Gastroesophageal sphincter (tissue), 4 donors: ENCODE data around the gene BICC1. TPM values are rescaled to one million over a fixed set of nuclear protein-coding genes. Genes with fewer than 3 reads are reported as not detected.

Source experiments
- ATAC-seq: fragments of 150-250 bp; one replicate; pipeline ENCODE4 v1.9.1; 2016; ENCODE audit warnings: mild to moderate bottlenecking, moderate library complexity
- H3K27ac ChIP-seq, 4 donors: fragments of 200-600 bp; sonication (generic) in 3 of 4; 1 replicate in 3 of 4; 2 replicates in 1 of 4; pipeline ENCODE4 v1.5.1; 2016 to 2019
- H3K27me3 ChIP-seq: fragments of 200-600 bp; sonication (generic); one replicate; pipeline ENCODE4 v1.5.1; 2019
- H3K36me3 ChIP-seq, 2 donors: fragments of 200-600 bp; sonication (generic); one replicate each; pipeline ENCODE4 v1.5.1; 2019; ENCODE audit warnings: control low read depth in 1 of 2
- H3K4me1 ChIP-seq, 3 donors: fragments of 200-600 bp; sonication (generic); 1 replicate in 2 of 3; 2 replicates in 1 of 3; pipeline ENCODE4 v1.5.1; 2016 to 2019; ENCODE audit warnings: control low read depth in 2 of 3
- H3K4me3 ChIP-seq, 2 donors: fragments of 200-600 bp; sonication (generic); one replicate each; pipeline ENCODE4 v1.5.1; 2019; ENCODE audit warnings: mild to moderate bottlenecking in 1 of 2, moderate library complexity in 1 of 2
- H3K9me3 ChIP-seq, 3 donors: fragments of 200-600 bp; sonication (generic); one replicate each; pipeline ENCODE4 v1.5.1; 2017 to 2019; ENCODE audit warnings: control low read depth in 2 of 3
- EP300 ChIP-seq: sonication (generic); formaldehyde crosslinking; IDR thresholded peaks from one replicate; pipeline ENCODE4 v1.6.1; 2017; ENCODE audit warnings: antibody characterized with exemption, mild to moderate bottlenecking
- POLR2A ChIP-seq, 2 donors: fragments of 450-650 bp; IDR thresholded peaks; one replicate each; pipeline ENCODE4 v1.6.1; 2017; ENCODE audit warnings: antibody characterized with exemption in 2 of 2, mild to moderate bottlenecking in 2 of 2, moderate library complexity in 1 of 2
- POLR2AphosphoS5 ChIP-seq: sonication (generic); formaldehyde crosslinking; IDR thresholded peaks from one replicate; pipeline ENCODE4 v1.6.1; 2017; ENCODE audit warnings: antibody characterized with exemption
- WGBS, 2 donors: methylation state at CpG; one replicate each; pipeline ENCODE4 v1.1.5; 2018; ENCODE audit warnings: low coverage in 1 of 2; 5-methylcytosine and 5-hydroxymethylcytosine counted together
- total RNA-seq, 4 donors: library from RNA; depleted of rRNA; stranded (reverse); fragments of >200 nt; gene quantifications; one replicate each; pipeline ENCODE4 v1.1.0, GENCODE V29; 2016
- TF ChIP-seq, protein P1 (sequence below), 4 experiments: fragments of 200-600 bp in 2 of 4; fragments of 450-650 bp in 2 of 4; sonication (generic) in 1 of 4; IDR thresholded peaks; one replicate each; pipeline ENCODE4 v1.5.1; 2017 to 2019; ENCODE audit warnings: antibody characterized with exemption in 4 of 4, mild to moderate bottlenecking in 2 of 4, moderate library complexity in 2 of 4

BICC1 gene
- total RNA-seq, 4 donors from 2014 or later = 18.6 to 27.8 (median 22.5) TPM

DNA sequence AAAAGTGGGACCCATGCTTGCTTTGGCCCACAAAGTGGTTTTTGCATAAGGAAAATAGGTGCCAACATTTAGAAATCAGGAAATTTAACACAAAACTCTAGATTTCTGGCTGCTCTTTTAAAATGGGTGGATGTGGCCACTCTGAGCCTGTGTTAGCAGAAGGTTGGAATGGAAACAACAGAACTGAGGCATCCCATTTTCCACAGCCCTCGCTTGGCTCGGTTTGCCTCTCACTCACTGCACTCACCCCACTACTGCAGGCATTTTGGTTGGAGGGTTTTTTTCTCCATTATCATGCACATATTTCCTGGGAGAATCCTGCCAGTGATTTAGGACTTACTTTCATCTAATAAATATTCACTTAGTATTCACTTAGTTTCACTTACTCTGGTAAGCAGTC is 178.9 kb downstream of the BICC1 start:
- H3K9me3 ChIP-seq = peaks cover 0 to 24% (median 0%) of the 10 kb centered on the region in 3 donors
- TF ChIP-seq EP300 (no peak), POLR2A (IDR thresholded peaks at IDR 0.05) (no peak), POLR2AphosphoS5 (no peak)
- TF ChIP-seq, protein P1, sequence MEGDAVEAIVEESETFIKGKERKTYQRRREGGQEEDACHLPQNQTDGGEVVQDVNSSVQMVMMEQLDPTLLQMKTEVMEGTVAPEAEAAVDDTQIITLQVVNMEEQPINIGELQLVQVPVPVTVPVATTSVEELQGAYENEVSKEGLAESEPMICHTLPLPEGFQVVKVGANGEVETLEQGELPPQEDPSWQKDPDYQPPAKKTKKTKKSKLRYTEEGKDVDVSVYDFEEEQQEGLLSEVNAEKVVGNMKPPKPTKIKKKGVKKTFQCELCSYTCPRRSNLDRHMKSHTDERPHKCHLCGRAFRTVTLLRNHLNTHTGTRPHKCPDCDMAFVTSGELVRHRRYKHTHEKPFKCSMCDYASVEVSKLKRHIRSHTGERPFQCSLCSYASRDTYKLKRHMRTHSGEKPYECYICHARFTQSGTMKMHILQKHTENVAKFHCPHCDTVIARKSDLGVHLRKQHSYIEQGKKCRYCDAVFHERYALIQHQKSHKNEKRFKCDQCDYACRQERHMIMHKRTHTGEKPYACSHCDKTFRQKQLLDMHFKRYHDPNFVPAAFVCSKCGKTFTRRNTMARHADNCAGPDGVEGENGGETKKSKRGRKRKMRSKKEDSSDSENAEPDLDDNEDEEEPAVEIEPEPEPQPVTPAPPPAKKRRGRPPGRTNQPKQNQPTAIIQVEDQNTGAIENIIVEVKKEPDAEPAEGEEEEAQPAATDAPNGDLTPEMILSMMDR (IDR thresholded peaks at IDR 0.05) = no peak
- H3K27ac ChIP-seq = no peak overlapping the region
- WGBS, 2 donors = 46 to 92% methylated on average over 2 of the region's 2 CpGs
- no peaks in the 10 kb centered on the region for H3K27me3 ChIP-seq
- ATAC-seq = no peak
- peaks cover 0 to 4% (median 0%) of the 10 kb centered on the region in 3 donors for H3K4me1 ChIP-seq
- H3K4me3 ChIP-seq = no peak overlapping the region
- H3K36me3 ChIP-seq = no peaks in the 10 kb centered on the region

DNA sequence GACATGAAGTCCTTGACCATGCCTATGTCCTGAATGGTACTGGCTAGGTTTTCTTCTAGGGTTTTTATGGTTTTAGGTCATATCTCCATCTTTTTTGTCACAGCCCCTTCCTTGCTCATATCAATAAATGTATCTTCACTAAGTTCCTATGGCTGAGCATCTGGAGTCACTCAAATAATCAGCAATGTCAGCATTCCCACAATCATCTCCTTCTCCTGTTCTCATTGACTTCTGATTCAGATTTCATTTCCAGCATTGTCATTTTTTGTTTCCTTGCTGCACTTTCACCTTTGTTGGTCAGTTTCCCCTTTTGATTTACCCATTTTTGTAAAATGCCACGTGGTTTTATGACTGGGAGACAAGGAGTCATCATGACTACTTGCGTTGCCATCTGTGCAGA is 181.2 kb downstream of the BICC1 start:
- ATAC-seq = no peak
- Histone ChIP-seq H3K9me3 (peaks cover 0 to 5% (median 0%) of the 10 kb centered on the region in 3 donors), H3K27ac (no peak overlapping the region), H3K27me3 (no peaks in the 10 kb centered on the region), H3K4me3 (no peak overlapping the region), H3K4me1 (peaks cover 0 to 4% (median 0%) of the 10 kb centered on the region in 3 donors), H3K36me3 (no peaks in the 10 kb centered on the region)
- TF ChIP-seq POLR2AphosphoS5 (no peak), EP300 (no peak), POLR2A (IDR thresholded peaks at IDR 0.05) (no peak)
- TF ChIP-seq, protein P1 (IDR thresholded peaks at IDR 0.05) = no peak
- WGBS, 2 donors = 93% methylated on average over 2 of the region's 2 CpGs

DNA sequence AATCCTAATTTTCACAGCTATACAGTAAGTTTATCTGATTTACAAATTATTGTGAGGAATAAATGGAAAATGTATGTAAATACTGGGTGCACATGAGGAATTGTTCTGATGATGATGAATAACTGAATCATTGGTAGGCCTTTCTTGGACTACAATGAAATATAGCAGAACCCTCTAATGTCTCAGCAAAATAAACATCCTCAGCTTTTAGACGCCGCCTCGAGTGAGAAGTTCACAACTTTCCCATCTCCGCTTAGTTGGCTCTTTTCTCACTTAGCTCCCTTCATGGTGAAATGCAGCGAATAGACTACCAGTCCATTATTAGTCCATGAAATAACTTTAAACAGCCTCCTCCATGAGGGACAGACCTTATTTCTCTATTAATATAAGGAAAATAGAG is 182.3 kb downstream of the BICC1 start:
- no peak for ATAC-seq
- H3K36me3 ChIP-seq = no peaks in the 10 kb centered on the region
- TF ChIP-seq, protein P1 (IDR thresholded peaks at IDR 0.05) = no peak
- no peak for TF ChIP-seq EP300
- no peak for TF ChIP-seq POLR2A (IDR thresholded peaks at IDR 0.05)
- TF ChIP-seq POLR2AphosphoS5 = no peak
- WGBS, 2 donors = 47 to 49% methylated on average over 4 to 5 of the region's 5 CpGs
- no peaks in the 10 kb centered on the region for H3K27me3 ChIP-seq
- H3K4me1 ChIP-seq = peaks cover 0 to 6% (median 0%) of the 10 kb centered on the region in 3 donors
- H3K9me3 ChIP-seq = peaks cover 0 to 5% (median 0%) of the 10 kb centered on the region in 3 donors
- no peak overlapping the region for H3K27ac ChIP-seq
- H3K4me3 ChIP-seq = no peak overlapping the region

DNA sequence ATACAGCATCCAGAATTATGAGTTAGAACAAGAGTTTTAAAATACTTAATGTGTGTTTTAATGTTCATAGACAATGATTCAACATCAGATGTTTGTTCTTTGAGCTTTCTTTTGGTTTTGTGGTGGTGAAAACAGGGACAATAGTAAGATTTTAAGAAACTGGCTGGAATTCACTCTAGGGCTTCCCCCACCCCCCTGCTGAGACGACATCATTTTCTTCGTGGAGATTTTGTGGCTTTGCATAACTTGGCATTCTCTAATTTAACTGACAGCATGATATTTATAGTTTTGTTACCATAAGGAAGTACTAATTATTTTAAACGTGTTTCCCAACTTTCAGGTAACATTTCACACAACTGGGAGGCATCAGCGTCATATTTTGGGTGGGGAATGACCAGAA is 184.1 kb downstream of the BICC1 start:
- no peaks in the 10 kb centered on the region for H3K9me3 ChIP-seq
- H3K4me1 ChIP-seq = peaks cover 0 to 23% (median under 1%) of the 10 kb centered on the region in 3 donors
- H3K36me3 ChIP-seq = no peaks in the 10 kb centered on the region
- H3K4me3 ChIP-seq = no peak overlapping the region
- TF ChIP-seq POLR2AphosphoS5 (no peak), EP300 (no peak), POLR2A (IDR thresholded peaks at IDR 0.05) (no peak)
- TF ChIP-seq, protein P1 (IDR thresholded peaks at IDR 0.05) = no peak
- 42 to 45% methylated on average over 4 of the region's 4 CpGs for WGBS, 2 donors
- no peaks in the 10 kb centered on the region for H3K27me3 ChIP-seq
- no peak overlapping the region for H3K27ac ChIP-seq
- no peak for ATAC-seq

DNA sequence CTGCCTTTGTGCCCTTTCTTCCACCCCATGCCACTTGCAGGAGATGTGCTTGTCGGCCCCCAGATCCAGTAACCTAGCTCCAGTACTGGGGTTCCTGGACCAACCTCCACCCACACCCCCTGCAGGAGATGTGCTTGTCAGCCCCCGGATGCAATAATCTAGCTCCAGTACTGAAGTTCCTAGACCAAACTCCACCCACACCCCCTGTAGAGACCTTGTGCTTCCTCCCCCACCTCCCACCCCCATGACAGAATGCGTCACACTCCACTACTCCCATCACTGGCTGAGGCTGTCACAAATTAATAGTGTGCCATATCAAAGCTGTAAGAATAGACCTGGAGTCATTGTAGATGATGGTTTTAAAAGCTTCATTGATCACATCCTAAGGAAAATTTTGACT is 185.0 kb downstream of the BICC1 start:
- no peak for ATAC-seq
- TF ChIP-seq POLR2A (IDR thresholded peaks at IDR 0.05) (no peak), POLR2AphosphoS5 (no peak), EP300 (no peak)
- TF ChIP-seq, protein P1 (IDR thresholded peaks at IDR 0.05) = no peak
- H3K9me3 ChIP-seq = no peaks in the 10 kb centered on the region
- WGBS, 2 donors = 67 to 74% methylated on average over 1 to 3 of the region's 3 CpGs
- no peak overlapping the region for H3K27ac ChIP-seq
- H3K36me3 ChIP-seq = no peaks in the 10 kb centered on the region
- peaks cover 0 to 32% (median 6%) of the 10 kb centered on the region in 3 donors for H3K4me1 ChIP-seq
- no peak overlapping the region for H3K4me3 ChIP-seq
- no peaks in the 10 kb centered on the region for H3K27me3 ChIP-seq
